Mesothelial cell of epicardium (in vitro differentiated cells): ENCODE data around the gene CENPE. TPM values are rescaled to one million over a fixed set of nuclear protein-coding genes. Genes with fewer than 3 reads are reported as not detected.

ENCODE experiments used
- DNase-seq, 2 experiments: peaks; one replicate each; pipeline ENCODE4 v3.0.0; 2021; ENCODE audit warnings: low spot score in 2 of 2; ENCODE audit not compliant: unreplicated experiment in 2 of 2
- H3K27ac Mint-ChIP-seq: 2 replicates; pipeline ENCODE4 v1.8.0; 2021; ENCODE audit warnings: mixed read lengths
- H3K27me3 Mint-ChIP-seq: 2 replicates; pipeline ENCODE4 v1.8.0; 2021; ENCODE audit warnings: low read depth, mixed read lengths
- H3K36me3 Mint-ChIP-seq: 2 replicates; pipeline ENCODE4 v1.8.0; 2021; ENCODE audit warnings: mixed read lengths
- H3K4me1 Mint-ChIP-seq: 2 replicates; pipeline ENCODE4 v1.8.0; 2021; ENCODE audit warnings: mixed read lengths
- H3K4me3 Mint-ChIP-seq: 2 replicates; pipeline ENCODE4 v1.8.0; 2021; ENCODE audit warnings: mild to moderate bottlenecking, moderate library complexity, mixed read lengths
- H3K9me3 Mint-ChIP-seq: 2 replicates; pipeline ENCODE4 v1.8.0; 2021; ENCODE audit warnings: mixed read lengths
- total RNA-seq: library from RNA; stranded (reverse); gene quantifications from 3 replicates; pipeline ENCODE4 v1.2.1, GENCODE V29; 2021
- TF ChIP-seq, protein P1 (sequence below): fragments of 200-600 bp; sonication (generic); IDR thresholded peaks from one replicate; pipeline ENCODE4 v1.5.0; 2021; ENCODE audit warnings: antibody characterized with exemption; ENCODE audit not compliant: unreplicated experiment

The CENPE gene
- total RNA-seq, 1 donor from 2014 or later = 14.2 TPM

DNA sequence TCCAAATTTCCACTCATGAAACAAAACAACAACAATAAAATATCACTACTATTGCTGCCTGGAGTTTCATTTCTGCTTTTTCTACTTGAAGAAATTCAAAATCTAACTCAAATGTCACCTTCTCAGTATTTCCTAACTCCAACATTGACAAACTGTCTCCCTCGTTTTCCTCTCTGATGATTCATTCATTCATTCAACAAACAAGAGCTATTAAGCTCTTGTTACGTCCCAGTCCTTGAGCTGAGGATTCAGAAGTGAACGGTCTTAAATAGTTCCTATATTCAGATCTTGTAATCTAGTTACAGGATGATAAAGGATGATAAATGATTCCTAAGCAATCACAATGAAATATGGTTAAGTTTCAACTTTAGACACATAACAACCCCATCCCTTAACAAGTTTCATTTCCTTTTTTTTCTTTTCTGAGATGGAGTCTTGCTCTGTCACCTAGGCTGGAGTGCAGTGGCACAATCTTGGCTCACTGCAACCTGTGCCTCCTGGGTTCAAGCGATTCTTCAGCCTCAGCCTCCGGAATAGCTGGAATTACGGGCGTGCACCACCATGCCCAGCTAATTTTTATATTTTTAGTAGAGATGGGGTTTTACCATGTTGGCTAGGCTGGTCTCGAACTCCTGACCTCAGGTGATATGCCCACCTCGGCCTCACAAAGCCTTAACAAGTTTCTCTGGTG, 123.3 kb downstream of the CENPE start:
- no peak overlapping the region for H3K27ac Mint-ChIP-seq
- no peaks in the 10 kb centered on the region for H3K27me3 Mint-ChIP-seq
- peaks cover 7% of the 10 kb centered on the region for H3K36me3 Mint-ChIP-seq
- DNase-seq = no peak
- H3K4me3 Mint-ChIP-seq = no peak overlapping the region
- peaks cover 16% of the 10 kb centered on the region for H3K4me1 Mint-ChIP-seq
- H3K9me3 Mint-ChIP-seq = no peaks in the 10 kb centered on the region
- TF ChIP-seq, protein P1, sequence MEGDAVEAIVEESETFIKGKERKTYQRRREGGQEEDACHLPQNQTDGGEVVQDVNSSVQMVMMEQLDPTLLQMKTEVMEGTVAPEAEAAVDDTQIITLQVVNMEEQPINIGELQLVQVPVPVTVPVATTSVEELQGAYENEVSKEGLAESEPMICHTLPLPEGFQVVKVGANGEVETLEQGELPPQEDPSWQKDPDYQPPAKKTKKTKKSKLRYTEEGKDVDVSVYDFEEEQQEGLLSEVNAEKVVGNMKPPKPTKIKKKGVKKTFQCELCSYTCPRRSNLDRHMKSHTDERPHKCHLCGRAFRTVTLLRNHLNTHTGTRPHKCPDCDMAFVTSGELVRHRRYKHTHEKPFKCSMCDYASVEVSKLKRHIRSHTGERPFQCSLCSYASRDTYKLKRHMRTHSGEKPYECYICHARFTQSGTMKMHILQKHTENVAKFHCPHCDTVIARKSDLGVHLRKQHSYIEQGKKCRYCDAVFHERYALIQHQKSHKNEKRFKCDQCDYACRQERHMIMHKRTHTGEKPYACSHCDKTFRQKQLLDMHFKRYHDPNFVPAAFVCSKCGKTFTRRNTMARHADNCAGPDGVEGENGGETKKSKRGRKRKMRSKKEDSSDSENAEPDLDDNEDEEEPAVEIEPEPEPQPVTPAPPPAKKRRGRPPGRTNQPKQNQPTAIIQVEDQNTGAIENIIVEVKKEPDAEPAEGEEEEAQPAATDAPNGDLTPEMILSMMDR = no peak

DNA sequence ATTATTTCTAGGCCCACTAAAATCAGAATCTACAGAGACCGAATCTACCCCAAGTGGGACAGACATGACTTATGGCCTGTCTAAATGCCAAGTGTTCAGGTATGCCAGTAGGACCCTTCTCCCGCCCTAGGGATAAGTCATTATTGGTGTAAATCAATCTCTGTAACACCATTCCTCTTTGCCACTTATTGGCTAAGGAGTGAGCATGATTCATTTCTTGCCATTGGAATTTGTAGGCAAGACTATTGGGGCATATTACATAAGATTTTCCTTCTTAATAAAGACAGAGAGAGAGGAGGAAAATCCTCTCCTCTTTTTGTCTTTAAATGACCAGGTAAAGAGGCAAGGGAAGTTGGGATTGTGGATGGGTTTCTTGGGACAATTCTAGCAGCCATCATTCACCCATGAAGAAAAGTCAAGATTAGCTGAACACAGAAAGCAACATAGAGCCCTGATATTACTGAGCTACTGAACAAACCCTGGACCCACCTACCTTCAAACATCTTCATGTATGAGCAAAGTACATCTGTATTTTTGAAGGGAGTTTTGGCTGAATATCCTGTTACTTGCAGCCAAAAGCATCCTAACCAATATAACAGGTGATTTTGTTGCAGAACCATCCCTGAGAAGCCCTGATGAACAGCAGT, 124.2 kb downstream of the CENPE start:
- Mint-ChIP-seq H3K27ac (no peak overlapping the region), H3K4me3 (no peak overlapping the region), H3K36me3 (peaks cover 1% of the 10 kb centered on the region), H3K9me3 (no peaks in the 10 kb centered on the region), H3K27me3 (no peaks in the 10 kb centered on the region), H3K4me1 (peaks cover 16% of the 10 kb centered on the region)
- TF ChIP-seq, protein P1 = no peak
- no peak for DNase-seq

DNA sequence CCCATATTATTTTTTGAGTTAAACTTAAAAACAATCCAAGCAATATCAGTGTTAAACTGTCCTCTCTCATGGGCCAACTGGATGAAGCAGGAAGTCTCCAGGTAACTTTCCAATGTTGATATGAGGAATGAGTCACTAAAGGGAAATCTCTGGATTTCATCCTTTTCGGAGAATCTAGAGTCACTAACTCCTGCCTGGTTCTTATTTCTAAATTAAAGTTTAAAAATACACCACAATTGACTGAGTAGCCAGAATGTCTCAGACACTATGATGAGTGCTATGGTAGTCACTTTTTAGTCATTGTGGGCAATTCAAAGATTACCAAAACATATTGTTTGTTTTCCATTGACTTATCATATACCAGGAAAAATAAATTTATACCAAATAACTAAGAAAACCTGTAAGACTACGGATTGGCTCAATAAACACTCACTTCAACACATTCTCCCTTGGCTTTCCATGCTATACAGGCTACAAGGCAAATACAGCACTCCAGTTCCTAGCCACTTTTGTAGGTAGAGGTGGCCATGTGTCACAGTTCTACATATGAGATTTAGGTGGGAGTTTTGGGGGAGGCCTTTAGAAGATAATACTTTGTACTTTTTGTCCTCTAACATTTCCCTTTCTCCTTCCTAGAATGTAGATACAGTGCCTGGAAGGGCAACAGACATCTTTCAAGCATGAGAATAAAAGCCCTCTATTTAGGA, 130.1 kb downstream of the CENPE start:
- no peak overlapping the region for H3K27ac Mint-ChIP-seq
- DNase-seq = no peak
- H3K4me1 Mint-ChIP-seq = no peaks in the 10 kb centered on the region
- no peak overlapping the region for H3K4me3 Mint-ChIP-seq
- no peaks in the 10 kb centered on the region for H3K27me3 Mint-ChIP-seq
- peaks cover 3% of the 10 kb centered on the region for H3K36me3 Mint-ChIP-seq
- TF ChIP-seq, protein P1 = no peak
- H3K9me3 Mint-ChIP-seq = no peaks in the 10 kb centered on the region

DNA sequence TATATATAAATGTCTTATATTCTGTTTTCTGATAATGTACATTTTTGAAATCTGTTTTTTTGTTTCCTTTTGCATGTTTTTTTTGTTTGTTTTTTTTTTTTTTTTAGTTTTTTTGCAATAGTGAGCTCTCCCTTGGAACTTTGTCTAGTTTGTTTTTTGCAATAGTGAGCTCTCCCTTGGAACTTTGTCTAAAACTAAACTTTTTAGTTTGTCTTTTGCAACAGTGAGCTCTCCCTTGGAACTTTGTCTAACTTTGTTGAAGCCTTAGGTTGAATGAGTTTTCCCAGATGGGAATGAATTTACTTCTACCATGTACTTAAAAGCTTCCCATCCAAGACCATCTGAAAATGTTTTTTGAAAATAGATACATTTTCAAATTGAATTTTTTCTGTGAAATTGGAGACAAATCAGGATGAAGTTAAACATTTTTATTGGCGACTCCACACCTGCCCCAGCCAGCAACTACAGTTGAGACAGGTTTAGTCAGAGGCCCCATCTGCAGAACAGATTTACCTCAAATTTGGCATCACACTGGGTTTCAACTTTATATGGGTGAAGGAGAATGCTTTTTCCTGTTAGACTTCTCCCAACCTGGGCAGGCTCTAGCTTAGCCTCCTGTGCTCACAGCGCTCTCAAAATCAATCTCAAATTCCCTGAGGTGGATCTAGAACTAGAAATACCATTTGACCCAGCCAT, 137.5 kb downstream of the CENPE start:
- Mint-ChIP-seq H3K27ac (no peak overlapping the region), H3K9me3 (peaks cover 3% of the 10 kb centered on the region), H3K4me1 (no peaks in the 10 kb centered on the region), H3K36me3 (peaks cover 7% of the 10 kb centered on the region), H3K4me3 (no peak overlapping the region), H3K27me3 (no peaks in the 10 kb centered on the region)
- TF ChIP-seq, protein P1 = no peak
- no peak for DNase-seq

Other genes with a start within 250 kb of the CENPE start
- 3.2 to 4.7 TPM (median 4.5 TPM) in 3 replicates for gene SLC9B1, start 178.6 kb downstream of the CENPE start, total RNA-seq
- 12.0 to 13.4 TPM (median 12.1 TPM) in 3 replicates for gene SLC9B2, start 121.6 kb downstream of the CENPE start, total RNA-seq
- 102 to 105 TPM (median 103 TPM) in 3 replicates for gene BDH2, start 98.5 kb downstream of the CENPE start, total RNA-seq